ENCODE data around the gene CHORDC1. TPM values are rescaled to one million over a fixed set of nuclear protein-coding genes. Genes with fewer than 3 reads are reported as not detected.

CHORDC1 gene
- total and polyA plus RNA-seq, 2 donors (not counting 3 experiments of a cell fraction or from before 2014, with no cell fraction given), result 30.3 to 56.8 TPM

DNA sequence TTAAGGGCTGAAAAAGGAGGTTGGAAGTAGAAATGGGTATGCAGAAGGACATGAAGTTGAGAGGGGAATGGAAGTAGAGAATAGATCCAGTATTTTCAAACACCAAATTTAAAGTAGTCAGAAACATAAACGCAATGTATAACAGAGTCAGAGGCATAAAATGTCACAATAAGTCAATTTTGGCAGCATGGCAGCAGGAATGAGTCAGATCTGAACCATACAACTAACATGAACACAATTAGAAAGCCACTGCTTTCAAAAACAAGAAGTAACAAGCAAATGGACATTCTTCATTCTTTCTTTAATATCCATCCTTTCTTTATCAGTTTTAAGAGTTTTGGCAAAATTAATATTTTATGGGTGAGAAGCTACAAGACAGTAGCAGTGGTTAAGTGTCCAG lies 2.5 kb downstream of the CHORDC1 start:
- H3K27me3 ChIP-seq (ENCODE audit: control insufficient read depth in 2 of 2, insufficient read depth in 2 of 2, low read length in 2 of 2), result no peaks in the 10 kb centered on the region
- H4K20me1 ChIP-seq (replicated peaks; ENCODE audit: control insufficient read depth, extremely low read depth, insufficient read depth, low read length), result peaks cover 8% of the 10 kb centered on the region
- intact Hi-C loops (cut with micrococcal nuclease), result no loop called here
- POLR2A ChIA-PET, result no interaction called here
- H3K36me3 ChIP-seq (ENCODE audit: control insufficient read depth in 2 of 2, extremely low read depth in 1 of 2, insufficient read depth in 2 of 2, low read length in 2 of 2), result peaks cover 0 to 6% of the 10 kb centered on the region in 2 experiments
- peak; percentile 36 for DNase-seq (ENCODE audit: low read depth, low spot score)
- H3K4me3 ChIP-seq (replicated peaks in 1 of 3; ENCODE audit: insufficient read depth in 1 of 3, low read depth in 1 of 3, low read length in 3 of 3), result peak overlapping the region in 1 of 3 experiments; percentile 90
- H3K79me2 ChIP-seq (ENCODE audit: control insufficient read depth, insufficient read depth, low read length), result peaks cover 77% of the 10 kb centered on the region
- H3K9me3 ChIP-seq (replicated peaks; ENCODE audit: control insufficient read depth, insufficient read depth, low read length), result no peaks in the 10 kb centered on the region
- no peak overlapping the region for H3K9ac ChIP-seq (replicated peaks; ENCODE audit: extremely low read depth, insufficient read depth, low read length)
- peaks cover 25% of the 10 kb centered on the region for H3K4me1 ChIP-seq (ENCODE audit: control insufficient read depth, extremely low read depth, insufficient read depth, low read length)
- no peaks in the 10 kb centered on the region for H3K9me1 ChIP-seq (replicated peaks; ENCODE audit: control insufficient read depth, extremely low read depth, insufficient read depth, low read length)
- TF ChIP-seq MAX (IDR thresholded peaks at IDR 0.05; ENCODE audit: insufficient read depth, insufficient read length), result no peak
- peak; percentile 9 for TF ChIP-seq JUN (IDR thresholded peaks at IDR 0.05; ENCODE audit: borderline replicate concordance, insufficient read depth, insufficient read length, low read depth)
- peak; percentile 35 for TF ChIP-seq FOS (IDR thresholded peaks at IDR 0.05; ENCODE audit: borderline replicate concordance, insufficient read depth, low read length)
- no peak for TF ChIP-seq EZH2 (IDR thresholded peaks at IDR 0.05; ENCODE audit: borderline replicate concordance, low read depth, low read length, severe bottlenecking)
- CTCF ChIA-PET, result no interaction called here
- dilution Hi-C loops (cut with MboI; ENCODE audit: extremely low pct_ligation_motif_present, low sequenced_read_pairs), result no loop called here
- FAIRE-seq, result peak; percentile 81
- no TSS peak for BruUV-seq (replicated peaks)
- H3K4me2 ChIP-seq (ENCODE audit: insufficient read depth, low read length), result peak overlapping the region; percentile 89
- no peak overlapping the region for H3K27ac ChIP-seq (ENCODE audit: insufficient read depth, low read depth, low read length)
- no peak overlapping the region for H2AFZ ChIP-seq (ENCODE audit: low read depth, low read length)

DNA sequence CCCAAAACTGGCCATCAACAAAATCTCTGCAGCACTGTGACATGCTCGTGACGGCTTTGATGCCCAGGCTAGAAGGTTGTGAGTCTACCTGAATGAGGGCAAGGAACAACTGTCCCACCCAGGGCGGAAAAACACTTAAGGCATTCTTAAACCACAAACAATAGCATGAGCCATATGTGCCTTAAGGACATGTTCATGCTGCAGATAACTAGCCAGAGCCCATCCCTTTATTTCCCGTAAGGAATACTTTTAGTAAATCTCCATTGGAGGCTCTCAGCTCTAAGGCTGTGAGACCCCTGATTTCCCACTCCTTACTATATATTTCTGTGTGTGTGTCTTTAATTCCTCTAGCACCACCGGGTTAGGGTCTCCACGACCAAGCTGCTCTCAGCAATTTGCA lies 3.4 kb downstream of the CHORDC1 start:
- ChIA-PET CTCF (interaction anchor here (0.7 kb wide), 1 partner anchor 10 kb away, joined by 3 read pairs; no protein-coding TSS in a partner anchor), POLR2A (no interaction called here)
- Histone ChIP-seq H3K4me3 (replicated peaks in 1 of 3; ENCODE audit: insufficient read depth in 1 of 3, low read depth in 1 of 3, low read length in 3 of 3) (no peak overlapping the region), H3K4me1 (ENCODE audit: control insufficient read depth, extremely low read depth, insufficient read depth, low read length) (peaks cover 25% of the 10 kb centered on the region), H3K27ac (ENCODE audit: insufficient read depth, low read depth, low read length) (no peak overlapping the region), H3K4me2 (ENCODE audit: insufficient read depth, low read length) (no peak overlapping the region), H3K79me2 (ENCODE audit: control insufficient read depth, insufficient read depth, low read length) (peaks cover 86% of the 10 kb centered on the region), H2AFZ (ENCODE audit: low read depth, low read length) (no peak overlapping the region), H4K20me1 (replicated peaks; ENCODE audit: control insufficient read depth, extremely low read depth, insufficient read depth, low read length) (peaks cover 8% of the 10 kb centered on the region), H3K9me1 (replicated peaks; ENCODE audit: control insufficient read depth, extremely low read depth, insufficient read depth, low read length) (no peaks in the 10 kb centered on the region), H3K9ac (replicated peaks; ENCODE audit: extremely low read depth, insufficient read depth, low read length) (no peak overlapping the region), H3K27me3 (ENCODE audit: control insufficient read depth in 2 of 2, insufficient read depth in 2 of 2, low read length in 2 of 2) (no peaks in the 10 kb centered on the region), H3K36me3 (ENCODE audit: control insufficient read depth in 2 of 2, extremely low read depth in 1 of 2, insufficient read depth in 2 of 2, low read length in 2 of 2) (peaks cover 0 to 9% of the 10 kb centered on the region in 2 experiments), H3K9me3 (replicated peaks; ENCODE audit: control insufficient read depth, insufficient read depth, low read length) (no peaks in the 10 kb centered on the region)
- dilution Hi-C loops (cut with MboI; ENCODE audit: extremely low pct_ligation_motif_present, low sequenced_read_pairs) (no loop called here), intact Hi-C loops (cut with micrococcal nuclease) (no loop called here)
- no peak for TF ChIP-seq MYC (IDR thresholded peaks at IDR 0.05; ENCODE audit: low read depth, low read length)
- no peak for TF ChIP-seq POLR2A (IDR thresholded peaks at IDR 0.05; ENCODE audit: low read depth, low read length)
- no peak for TF ChIP-seq EZH2 (IDR thresholded peaks at IDR 0.05; ENCODE audit: borderline replicate concordance, low read depth, low read length, severe bottlenecking)
- TF ChIP-seq FOS (IDR thresholded peaks at IDR 0.05; ENCODE audit: borderline replicate concordance, insufficient read depth, low read length), result no peak
- TF ChIP-seq, protein P1, sequence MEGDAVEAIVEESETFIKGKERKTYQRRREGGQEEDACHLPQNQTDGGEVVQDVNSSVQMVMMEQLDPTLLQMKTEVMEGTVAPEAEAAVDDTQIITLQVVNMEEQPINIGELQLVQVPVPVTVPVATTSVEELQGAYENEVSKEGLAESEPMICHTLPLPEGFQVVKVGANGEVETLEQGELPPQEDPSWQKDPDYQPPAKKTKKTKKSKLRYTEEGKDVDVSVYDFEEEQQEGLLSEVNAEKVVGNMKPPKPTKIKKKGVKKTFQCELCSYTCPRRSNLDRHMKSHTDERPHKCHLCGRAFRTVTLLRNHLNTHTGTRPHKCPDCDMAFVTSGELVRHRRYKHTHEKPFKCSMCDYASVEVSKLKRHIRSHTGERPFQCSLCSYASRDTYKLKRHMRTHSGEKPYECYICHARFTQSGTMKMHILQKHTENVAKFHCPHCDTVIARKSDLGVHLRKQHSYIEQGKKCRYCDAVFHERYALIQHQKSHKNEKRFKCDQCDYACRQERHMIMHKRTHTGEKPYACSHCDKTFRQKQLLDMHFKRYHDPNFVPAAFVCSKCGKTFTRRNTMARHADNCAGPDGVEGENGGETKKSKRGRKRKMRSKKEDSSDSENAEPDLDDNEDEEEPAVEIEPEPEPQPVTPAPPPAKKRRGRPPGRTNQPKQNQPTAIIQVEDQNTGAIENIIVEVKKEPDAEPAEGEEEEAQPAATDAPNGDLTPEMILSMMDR (IDR thresholded peaks at IDR 0.05; ENCODE audit: extremely low read depth in 1 of 2, insufficient read depth in 1 of 2, low read depth in 1 of 2, low read length in 2 of 2), result no peak
- DNase-seq (ENCODE audit: low read depth, low spot score) (no peak), FAIRE-seq (no peak)
- no TSS peak for BruUV-seq (replicated peaks)

Data from endothelial cell of umbilical vein (primary cell).